HEK293T (cell line): Measurements from ENCODE around the gene SLC12A5.

ENCODE experiments used
- CTCF ChIA-PET: fragments of 350-600 bp; formaldehyde crosslinking; extraction: SDS; loops from one replicate; lab custom pipeline; 2021; ENCODE audit warnings: antibody characterized with exemption, inconsistent platforms; lab: Yijun Ruan, JAX
- POLR2A ChIA-PET: fragments of 350-600 bp; formaldehyde crosslinking; extraction: SDS; loops from one replicate; lab custom pipeline; 2020; ENCODE audit warnings: antibody characterized with exemption, inconsistent platforms; lab: Yijun Ruan, JAX
- DNase-seq: peaks from one replicate; pipeline ENCODE4 v3.0.0; 2012; ENCODE audit warnings: mixed read lengths; ENCODE audit errors: extremely low spot score
- ARNT ChIP-seq: fragments of 450-650 bp; IDR thresholded peaks from 2 replicates; pipeline ENCODE4 v1.6.1; 2017; ENCODE audit warnings: mild to moderate bottlenecking
- BHLHE40 ChIP-seq: fragments of 450-650 bp; IDR thresholded peaks from 2 replicates; pipeline ENCODE4 v1.6.1; 2016; ENCODE audit warnings: mild to moderate bottlenecking, moderate library complexity, borderline replicate concordance
- CTBP1 ChIP-seq: fragments of 450-650 bp; IDR thresholded peaks from 2 replicates; pipeline ENCODE4 v1.6.1; 2016; ENCODE audit warnings: borderline replicate concordance
- ELF4 ChIP-seq: fragments of 450-650 bp; IDR thresholded peaks from 2 replicates; pipeline ENCODE4 v1.6.1; 2017; ENCODE audit warnings: antibody characterized with exemption
- FOXA1 ChIP-seq: fragments of 450-650 bp; IDR thresholded peaks from 2 replicates; pipeline ENCODE4 v1.6.1; 2016; ENCODE audit warnings: mild to moderate bottlenecking
- FOXK2 ChIP-seq: fragments of 450-650 bp; IDR thresholded peaks from 2 replicates; pipeline ENCODE4 v1.6.1; 2016; ENCODE audit warnings: mild to moderate bottlenecking
- FOXM1 ChIP-seq: fragments of 450-650 bp; IDR thresholded peaks from 2 replicates; pipeline ENCODE4 v1.6.1; 2017; ENCODE audit warnings: mild to moderate bottlenecking, borderline replicate concordance
- HDGF ChIP-seq: fragments of 450-650 bp; IDR thresholded peaks from 2 replicates; pipeline ENCODE4 v1.6.1; 2017; ENCODE audit warnings: antibody characterized with exemption, borderline replicate concordance
- L3MBTL2 ChIP-seq: fragments of 450-650 bp; conservative IDR thresholded peaks from 2 replicates; pipeline ENCODE4 v1.6.1; 2016; ENCODE audit warnings: mild to moderate bottlenecking
- LEF1 ChIP-seq: fragments of 450-650 bp; IDR thresholded peaks from 2 replicates; pipeline ENCODE4 v1.6.1; 2017; ENCODE audit warnings: mild to moderate bottlenecking, borderline replicate concordance
- NFRKB ChIP-seq: fragments of 450-650 bp; IDR thresholded peaks from 2 replicates; pipeline ENCODE4 v1.6.1; 2016; ENCODE audit warnings: mild to moderate bottlenecking, moderate library complexity
- PKNOX1 ChIP-seq: fragments of 450-650 bp; IDR thresholded peaks from 2 replicates; pipeline ENCODE4 v1.6.1; 2016
- SP1 ChIP-seq: fragments of 450-650 bp; IDR thresholded peaks from 2 replicates; pipeline ENCODE4 v1.6.1; 2017
- SUZ12 ChIP-seq: fragments of 450-650 bp; IDR thresholded peaks from 2 replicates; pipeline ENCODE4 v1.6.1; 2016; ENCODE audit warnings: mild to moderate bottlenecking
- TARDBP ChIP-seq: fragments of 450-650 bp; IDR thresholded peaks from 2 replicates; pipeline ENCODE4 v1.6.1; 2016
- ZNF384 ChIP-seq: fragments of 450-650 bp; IDR thresholded peaks from 2 replicates; pipeline ENCODE4 v1.6.1; 2016

Gene SLC12A5

GRCh38 chr20:46077642-46078305 lies 48.8 kb downstream of the SLC12A5 start:
- POLR2A ChIA-PET = no interaction called here
- TF ChIP-seq L3MBTL2 (no peak), TARDBP (no peak), NFRKB (no peak), ELF4 (no peak)
- no peak for DNase-seq
- CTCF ChIA-PET = no interaction called here

- DNase-seq = no peak
- POLR2A ChIA-PET = no interaction called here
- CTCF ChIA-PET = interaction anchor here (0.5 to 0.6 kb wide), 2 partner anchors 44 to 50 kb away, joined by 3 read pairs; no protein-coding TSS in a partner anchor
- TF ChIP-seq NFRKB = no peak
- TF ChIP-seq PKNOX1 = no peak
- TF ChIP-seq TARDBP = no peak
- TF ChIP-seq CTBP1 = no peak
- TF ChIP-seq SUZ12 = no peak
- TF ChIP-seq SP1 = no peak
- no peak for TF ChIP-seq FOXK2
- TF ChIP-seq L3MBTL2 = no peak
- TF ChIP-seq ELF4 = no peak
- TF ChIP-seq HDGF = no peak
These were observed 49.9 kb downstream of the SLC12A5 start for GRCh38 chr20:46078954-46079353.

GRCh38 chr20:46081074-46081473 lies 52.1 kb downstream of the SLC12A5 start:
- POLR2A ChIA-PET = no interaction called here

GRCh38 chr20:46083101-46083500 lies 54.1 kb downstream of the SLC12A5 start:
- TF ChIP-seq SUZ12 = no peak
- TF ChIP-seq CTBP1 = no peak
- TF ChIP-seq BHLHE40 = no peak
- TF ChIP-seq ARNT = no peak
- TF ChIP-seq FOXM1 = no peak
- no peak for TF ChIP-seq L3MBTL2
- TF ChIP-seq ELF4 = no peak
- no peak for DNase-seq
- POLR2A ChIA-PET = no interaction called here
- CTCF ChIA-PET = no interaction called here

More at GRCh38 chr20:46081074-46081473, 52.1 kb downstream of the SLC12A5 start:
- CTCF ChIA-PET = no interaction called here
- TF ChIP-seq ARNT (no peak), NFRKB (no peak), SUZ12 (no peak), ZNF384 (no peak), ELF4 (no peak), PKNOX1 (no peak), HDGF (no peak), SP1 (no peak), TARDBP (no peak), LEF1 (no peak), FOXM1 (no peak), CTBP1 (no peak)
- DNase-seq = no peak

- ChIA-PET POLR2A (no interaction called here), CTCF (no interaction called here)
- TF ChIP-seq ZNF384 (no peak), ELF4 (no peak), SP1 (no peak), FOXM1 (no peak), L3MBTL2 (no peak), PKNOX1 (no peak), SUZ12 (no peak), CTBP1 (no peak), BHLHE40 (no peak), TARDBP (no peak), ARNT (no peak), FOXA1 (no peak), LEF1 (no peak)
- DNase-seq = no peak
These were observed 54.6 kb downstream of the SLC12A5 start for GRCh38 chr20:46083531-46084061.

- no peak for DNase-seq
- ChIA-PET POLR2A (interaction anchor here (0.8 kb wide), 1 partner anchor 62 kb away, joined by 3 read pairs; no protein-coding TSS in a partner anchor), CTCF (interaction anchor here (0.6 to 2.1 kb wide), 3 partner anchors 70 to 100 kb away, joined by 3 to 6 read pairs (median 5); no protein-coding TSS in a partner anchor)
- TF ChIP-seq SP1 (no peak), BHLHE40 (no peak), NFRKB (no peak), SUZ12 (no peak), FOXK2 (no peak), TARDBP (no peak), ARNT (no peak), PKNOX1 (no peak), FOXM1 (no peak), ELF4 (no peak), FOXA1 (no peak)
These were observed 55.8 kb downstream of the SLC12A5 start for GRCh38 chr20:46084805-46085178.
